Caco-2 (cell line): ENCODE data around the gene NCK1. TPM values are rescaled to one million over a fixed set of nuclear protein-coding genes. Genes with fewer than 3 reads are reported as not detected.
A peak's percentile ranks its signal among the peaks of the same experiment; 100 is the strongest.

Experiments
- BruUV-seq: library from RNA; stranded (reverse); fragments of 400-500 nt; replicated peaks from 2 replicates; lab custom pipeline; 2021; lab: Mats Ljungman, UMichigan
- CTCF ChIA-PET: fragments of 300-600 bp; sonication (Branson Sonifier 250); formaldehyde crosslinking; loops from one replicate; lab custom pipeline; 2022; ENCODE audit warnings: antibody characterized with exemption; lab: Charles Lee
- POLR2A ChIA-PET: fragments of 300-600 bp; sonication (Branson Sonifier 250); formaldehyde crosslinking; loops from one replicate; lab custom pipeline; 2022; ENCODE audit warnings: antibody characterized with exemption; lab: Charles Lee
- DNase-seq, 2 experiments: peaks; one replicate each; pipeline versions ENCODE4 v3.0.0 to v3.0.0-alpha.2; 2020 to 2022
- H3K27me3 ChIP-seq: replicated peaks from 2 replicates; pipeline ENCODE4 v1.6.0; 2011; ENCODE audit warnings: low read length; ENCODE audit not compliant: control insufficient read depth, insufficient read depth
- H3K36me3 ChIP-seq: 2 replicates; pipeline ENCODE4 v1.5.1; 2011; ENCODE audit warnings: low read length; ENCODE audit not compliant: control insufficient read depth, insufficient read depth
- H3K4me1 ChIP-seq: fragments of 250-450 bp; sonication (Bioruptor Pico); 2 replicates; pipeline ENCODE4 v1.5.1; 2020; ENCODE audit warnings: mild to moderate bottlenecking
- H3K4me3 ChIP-seq: 2 replicates; pipeline ENCODE4 v1.5.1; 2011; ENCODE audit warnings: low read depth, mild to moderate bottlenecking, control low read depth, low read length
- H3K9me3 ChIP-seq: fragments of 250-450 bp; sonication (Bioruptor Pico); 2 replicates; pipeline ENCODE4 v1.5.1; 2020; ENCODE audit warnings: mild to moderate bottlenecking, moderate library complexity
- H3K27ac Mint-ChIP-seq: one replicate; pipeline ENCODE4 v1.8.0; 2022; ENCODE audit warnings: mixed read lengths; ENCODE audit not compliant: unreplicated experiment
- H3K27me3 Mint-ChIP-seq: one replicate; pipeline ENCODE4 v1.8.0; 2022; ENCODE audit warnings: mixed read lengths; ENCODE audit not compliant: insufficient read depth, unreplicated experiment
- H3K36me3 Mint-ChIP-seq: one replicate; pipeline ENCODE4 v1.8.0; 2022; ENCODE audit warnings: mild to moderate bottlenecking, mixed read lengths; ENCODE audit not compliant: insufficient read depth, unreplicated experiment
- H3K4me1 Mint-ChIP-seq: one replicate; pipeline ENCODE4 v1.8.0; 2022; ENCODE audit warnings: low read depth, mixed read lengths; ENCODE audit not compliant: unreplicated experiment
- H3K4me3 Mint-ChIP-seq: one replicate; pipeline ENCODE4 v1.8.0; 2022; ENCODE audit warnings: mild to moderate bottlenecking, moderate library complexity, mixed read lengths; ENCODE audit not compliant: unreplicated experiment
- H3K9me3 Mint-ChIP-seq: one replicate; pipeline ENCODE4 v1.8.0; 2022; ENCODE audit warnings: mixed read lengths; ENCODE audit not compliant: unreplicated experiment
- intact Hi-C: fragments of 100-400 bp; cut with micrococcal nuclease; formaldehyde crosslinking; loops from one replicate; pipeline ENCODE4 v1.10.0; 2022; ENCODE audit not compliant: unreplicated experiment
- total RNA-seq: library from RNA; stranded (reverse); gene quantifications from 2 replicates; pipeline ENCODE4 v1.2.3, GENCODE V29; 2022
- TF ChIP-seq, protein P1 (sequence below), 2 experiments: fragments of 200-600 bp in 1 of 2; IDR thresholded peaks; 1 replicate in 1 of 2; 2 replicates in 1 of 2; pipeline versions ENCODE4 v1.5.1 to v1.8.0; 2011 to 2022; ENCODE audit warnings: antibody characterized with exemption in 1 of 2, control low read depth in 1 of 2, inconsistent platforms in 1 of 2, low read depth in 1 of 2, low read length in 1 of 2, mild to moderate bottlenecking in 1 of 2, moderate library complexity in 1 of 2; ENCODE audit not compliant: insufficient read depth in 1 of 2, severe bottlenecking in 1 of 2, unreplicated experiment in 1 of 2

Gene NCK1
- total RNA-seq, 1 experiment from 2014 or later: 37.3 TPM

- peak overlapping the region; percentile 18 for H3K27ac Mint-ChIP-seq
- TF ChIP-seq, protein P1, sequence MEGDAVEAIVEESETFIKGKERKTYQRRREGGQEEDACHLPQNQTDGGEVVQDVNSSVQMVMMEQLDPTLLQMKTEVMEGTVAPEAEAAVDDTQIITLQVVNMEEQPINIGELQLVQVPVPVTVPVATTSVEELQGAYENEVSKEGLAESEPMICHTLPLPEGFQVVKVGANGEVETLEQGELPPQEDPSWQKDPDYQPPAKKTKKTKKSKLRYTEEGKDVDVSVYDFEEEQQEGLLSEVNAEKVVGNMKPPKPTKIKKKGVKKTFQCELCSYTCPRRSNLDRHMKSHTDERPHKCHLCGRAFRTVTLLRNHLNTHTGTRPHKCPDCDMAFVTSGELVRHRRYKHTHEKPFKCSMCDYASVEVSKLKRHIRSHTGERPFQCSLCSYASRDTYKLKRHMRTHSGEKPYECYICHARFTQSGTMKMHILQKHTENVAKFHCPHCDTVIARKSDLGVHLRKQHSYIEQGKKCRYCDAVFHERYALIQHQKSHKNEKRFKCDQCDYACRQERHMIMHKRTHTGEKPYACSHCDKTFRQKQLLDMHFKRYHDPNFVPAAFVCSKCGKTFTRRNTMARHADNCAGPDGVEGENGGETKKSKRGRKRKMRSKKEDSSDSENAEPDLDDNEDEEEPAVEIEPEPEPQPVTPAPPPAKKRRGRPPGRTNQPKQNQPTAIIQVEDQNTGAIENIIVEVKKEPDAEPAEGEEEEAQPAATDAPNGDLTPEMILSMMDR (IDR thresholded peaks at IDR 0.05; ENCODE audit: insufficient read depth in 1 of 2, low read depth in 1 of 2, low read length in 1 of 2, severe bottlenecking in 1 of 2, unreplicated experiment in 1 of 2): no peak
Measured at GRCh38 chr3:136836511-136837156, 25.4 kb upstream of the NCK1 start.

DNA sequence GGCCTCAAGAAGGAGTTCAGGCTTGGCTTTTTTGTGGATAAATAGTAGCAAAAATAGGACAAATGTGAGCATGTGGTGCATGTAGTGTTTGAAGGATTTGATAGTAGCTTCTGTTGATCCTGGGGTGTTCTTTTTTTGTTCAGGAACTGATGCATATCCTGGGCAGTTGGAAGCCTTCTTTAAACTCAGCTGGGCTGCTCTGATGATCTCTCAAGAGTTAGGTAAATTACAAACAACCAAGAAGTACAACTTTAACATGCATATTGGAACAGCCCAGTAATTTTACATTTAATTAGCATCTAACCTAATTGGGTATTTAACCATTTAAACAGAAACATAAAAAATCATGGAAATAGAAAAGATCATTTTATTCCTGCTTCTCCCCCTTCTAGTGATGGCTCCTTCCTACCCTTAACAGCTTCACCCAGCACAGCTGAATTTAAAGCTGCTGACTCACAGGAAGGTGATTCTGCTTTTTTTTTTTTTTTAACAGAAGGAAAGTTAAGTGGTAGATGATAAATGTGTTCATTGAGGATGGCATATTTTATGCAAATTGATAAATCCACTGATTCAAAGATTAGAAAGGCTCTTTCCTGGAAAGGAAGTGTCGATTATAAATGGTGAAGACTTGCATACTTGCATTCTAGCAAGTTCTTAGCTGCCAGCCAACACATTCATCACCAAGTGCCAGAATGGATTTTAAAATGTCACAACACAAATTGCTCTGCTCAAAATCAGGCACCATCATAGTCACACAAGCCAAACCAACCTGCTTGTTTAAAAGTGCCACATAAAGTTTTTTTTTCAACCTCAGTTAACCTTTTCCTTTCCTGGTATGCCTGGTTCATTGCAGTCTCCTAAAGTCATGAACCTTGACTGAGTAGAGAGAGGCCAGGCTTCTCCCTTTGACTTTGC, 23.1 kb upstream of the NCK1 start:
- Mint-ChIP-seq H3K4me3 (no peak overlapping the region), H3K36me3 (peaks cover 19% of the 10 kb centered on the region), H3K9me3 (no peaks in the 10 kb centered on the region), H3K27me3 (no peaks in the 10 kb centered on the region), H3K4me1 (no peaks in the 10 kb centered on the region), H3K27ac (no peak overlapping the region)
- CTCF ChIA-PET: interaction anchor here (1.2 kb wide), 1 partner anchor 86 kb away, joined by 3 read pairs; the partner anchor contains the start of gene STAG1
- TF ChIP-seq, protein P1 (IDR thresholded peaks at IDR 0.05; ENCODE audit: insufficient read depth in 1 of 2, low read depth in 1 of 2, low read length in 1 of 2, severe bottlenecking in 1 of 2, unreplicated experiment in 1 of 2): no peak
- DNase-seq: no peak
- 0 out of 2 replicates have a peak, but pooled peaks cover 3% of the 10 kb centered on the region for H3K9me3 ChIP-seq
- H3K4me3 ChIP-seq: no peak overlapping the region
- intact Hi-C loops: no loop called here
- POLR2A ChIA-PET: no interaction called here
- H3K27me3 ChIP-seq: no peaks in the 10 kb centered on the region
- H3K36me3 ChIP-seq: no peaks in the 10 kb centered on the region
- BruUV-seq: no TSS peak
- no peaks in the 10 kb centered on the region for H3K4me1 ChIP-seq

More at GRCh38 chr3:136836511-136837156, 25.4 kb upstream of the NCK1 start:
- Histone ChIP-seq H3K9me3 (0 out of 2 replicates have a peak, but pooled peaks cover 3% of the 10 kb centered on the region), H3K4me3 (no peak overlapping the region), H3K27me3 (no peaks in the 10 kb centered on the region), H3K4me1 (no peaks in the 10 kb centered on the region), H3K36me3 (no peaks in the 10 kb centered on the region)
- intact Hi-C loops: no loop called here
- POLR2A ChIA-PET: no interaction called here
- no TSS peak for BruUV-seq
- CTCF ChIA-PET: interaction anchor here (0.6 kb wide), 1 partner anchor 643 kb away, joined by 3 read pairs; no protein-coding TSS in a partner anchor
- no peaks in the 10 kb centered on the region for H3K27me3 Mint-ChIP-seq
- H3K36me3 Mint-ChIP-seq: peaks cover 5% of the 10 kb centered on the region
- H3K4me1 Mint-ChIP-seq: no peaks in the 10 kb centered on the region
- H3K4me3 Mint-ChIP-seq: no peak overlapping the region
- no peaks in the 10 kb centered on the region for H3K9me3 Mint-ChIP-seq
- DNase-seq: no peak

DNA sequence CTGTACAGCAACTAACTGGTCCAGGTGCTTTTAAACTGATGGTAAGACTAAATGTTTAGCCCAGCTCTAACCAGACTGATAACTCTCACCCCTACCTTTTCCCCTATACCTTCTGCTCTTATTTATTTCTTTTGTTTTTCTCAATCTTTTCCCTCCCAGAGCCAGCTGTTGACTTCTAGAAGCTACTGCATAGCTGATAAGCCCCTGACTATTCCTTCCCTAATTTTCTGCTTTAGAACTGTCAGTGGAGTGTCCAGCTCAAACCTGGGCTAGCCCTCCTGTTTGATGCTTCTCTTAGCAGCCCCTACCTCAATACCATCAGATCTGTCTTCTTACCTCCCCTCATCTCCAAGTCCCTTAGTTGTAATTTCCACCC, 22.5 kb upstream of the NCK1 start:
- Mint-ChIP-seq H3K4me3 (no peak overlapping the region), H3K27ac (no peak overlapping the region), H3K36me3 (peaks cover 21% of the 10 kb centered on the region), H3K4me1 (no peaks in the 10 kb centered on the region), H3K9me3 (no peaks in the 10 kb centered on the region), H3K27me3 (no peaks in the 10 kb centered on the region)
- H3K27me3 ChIP-seq: no peaks in the 10 kb centered on the region
- CTCF ChIA-PET: interaction anchor here (1.2 kb wide), 1 partner anchor 87 kb away, joined by 3 read pairs; the partner anchor contains the start of gene STAG1
- POLR2A ChIA-PET: no interaction called here
- TF ChIP-seq, protein P1 (IDR thresholded peaks at IDR 0.05; ENCODE audit: insufficient read depth in 1 of 2, low read depth in 1 of 2, low read length in 1 of 2, severe bottlenecking in 1 of 2, unreplicated experiment in 1 of 2): no peak
- H3K4me3 ChIP-seq: no peak overlapping the region
- no peak for DNase-seq
- intact Hi-C loops: no loop called here
- 0 out of 2 replicates have a peak, but pooled peaks cover 3% of the 10 kb centered on the region for H3K9me3 ChIP-seq
- no peaks in the 10 kb centered on the region for H3K36me3 ChIP-seq
- H3K4me1 ChIP-seq: no peaks in the 10 kb centered on the region
- no TSS peak for BruUV-seq
